Gastroesophageal sphincter (tissue), 3 donors: ENCODE results near the gene HDDC2.

ENCODE experiments used
- CTCF ChIP-seq, 4 experiments: fragments of 200-600 bp in 2 of 4; fragments of 450-650 bp in 2 of 4; sonication (generic) in 1 of 4; IDR thresholded peaks; one replicate each; pipeline ENCODE4 v1.5.1; 2017 to 2019; ENCODE audit warnings: antibody characterized with exemption in 4 of 4, mild to moderate bottlenecking in 2 of 4, moderate library complexity in 2 of 4
- EP300 ChIP-seq: sonication (generic); formaldehyde crosslinking; IDR thresholded peaks from one replicate; pipeline ENCODE4 v1.6.1; 2017; ENCODE audit warnings: antibody characterized with exemption, mild to moderate bottlenecking
- POLR2A ChIP-seq, 2 donors: fragments of 450-650 bp; IDR thresholded peaks; one replicate each; pipeline ENCODE4 v1.6.1; 2017; ENCODE audit warnings: antibody characterized with exemption in 2 of 2, mild to moderate bottlenecking in 2 of 2, moderate library complexity in 1 of 2
- POLR2AphosphoS5 ChIP-seq: sonication (generic); formaldehyde crosslinking; IDR thresholded peaks from one replicate; pipeline ENCODE4 v1.6.1; 2017; ENCODE audit warnings: antibody characterized with exemption

DNA sequence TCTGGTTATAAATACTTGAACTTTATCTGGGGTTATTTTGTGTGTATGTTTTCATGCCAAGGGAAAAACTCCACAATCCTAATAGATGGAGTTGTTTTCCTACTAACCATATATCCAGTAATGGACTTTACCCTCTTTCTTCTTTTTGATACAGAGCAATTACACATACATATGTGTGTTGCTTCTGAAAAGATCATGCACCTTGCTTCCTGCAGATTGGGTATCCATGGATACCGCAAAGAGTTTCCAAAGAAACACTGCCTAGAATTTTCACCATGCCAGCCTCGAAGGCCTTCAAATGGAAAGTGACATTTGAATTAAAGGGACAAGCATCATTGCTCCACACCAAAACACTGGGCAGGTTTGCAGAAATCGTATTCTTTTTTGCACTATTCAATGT, 26.8 kb downstream of the HDDC2 start:
- TF ChIP-seq CTCF (IDR thresholded peaks at IDR 0.05) (no peak), EP300 (no peak), POLR2AphosphoS5 (no peak), POLR2A (IDR thresholded peaks at IDR 0.05) (no peak)
